ENCODE data around the gene IL17RC. TPM values are rescaled to one million over a fixed set of nuclear protein-coding genes. Genes with fewer than 3 reads are reported as not detected.

The IL17RC gene, protein sequence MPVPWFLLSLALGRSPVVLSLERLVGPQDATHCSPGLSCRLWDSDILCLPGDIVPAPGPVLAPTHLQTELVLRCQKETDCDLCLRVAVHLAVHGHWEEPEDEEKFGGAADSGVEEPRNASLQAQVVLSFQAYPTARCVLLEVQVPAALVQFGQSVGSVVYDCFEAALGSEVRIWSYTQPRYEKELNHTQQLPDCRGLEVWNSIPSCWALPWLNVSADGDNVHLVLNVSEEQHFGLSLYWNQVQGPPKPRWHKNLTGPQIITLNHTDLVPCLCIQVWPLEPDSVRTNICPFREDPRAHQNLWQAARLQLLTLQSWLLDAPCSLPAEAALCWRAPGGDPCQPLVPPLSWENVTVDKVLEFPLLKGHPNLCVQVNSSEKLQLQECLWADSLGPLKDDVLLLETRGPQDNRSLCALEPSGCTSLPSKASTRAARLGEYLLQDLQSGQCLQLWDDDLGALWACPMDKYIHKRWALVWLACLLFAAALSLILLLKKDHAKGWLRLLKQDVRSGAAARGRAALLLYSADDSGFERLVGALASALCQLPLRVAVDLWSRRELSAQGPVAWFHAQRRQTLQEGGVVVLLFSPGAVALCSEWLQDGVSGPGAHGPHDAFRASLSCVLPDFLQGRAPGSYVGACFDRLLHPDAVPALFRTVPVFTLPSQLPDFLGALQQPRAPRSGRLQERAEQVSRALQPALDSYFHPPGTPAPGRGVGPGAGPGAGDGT
- total RNA-seq (10 to 100 TPM; 31.7 to 35.4 TPM), polyA plus RNA-seq (10 to 100 TPM; 20.5 to 39.8 TPM)
- long read RNA-seq, donor 1 = 0 reads
- long read RNA-seq, donor 2, partial matches to known transcripts = 0 of 1 reads
- long read RNA-seq, donor 2, other reads (novel, unspliced or antisense) = 0 of 1 reads
- long read RNA-seq, donor 3, partial matches to known transcripts = 0 of 1 reads
- long read RNA-seq, donor 3, other reads (novel, unspliced or antisense) = 0 of 1 reads
- long read RNA-seq, donor 4 = 0 reads
- long read RNA-seq, donor 5 = 0 reads

DNA sequence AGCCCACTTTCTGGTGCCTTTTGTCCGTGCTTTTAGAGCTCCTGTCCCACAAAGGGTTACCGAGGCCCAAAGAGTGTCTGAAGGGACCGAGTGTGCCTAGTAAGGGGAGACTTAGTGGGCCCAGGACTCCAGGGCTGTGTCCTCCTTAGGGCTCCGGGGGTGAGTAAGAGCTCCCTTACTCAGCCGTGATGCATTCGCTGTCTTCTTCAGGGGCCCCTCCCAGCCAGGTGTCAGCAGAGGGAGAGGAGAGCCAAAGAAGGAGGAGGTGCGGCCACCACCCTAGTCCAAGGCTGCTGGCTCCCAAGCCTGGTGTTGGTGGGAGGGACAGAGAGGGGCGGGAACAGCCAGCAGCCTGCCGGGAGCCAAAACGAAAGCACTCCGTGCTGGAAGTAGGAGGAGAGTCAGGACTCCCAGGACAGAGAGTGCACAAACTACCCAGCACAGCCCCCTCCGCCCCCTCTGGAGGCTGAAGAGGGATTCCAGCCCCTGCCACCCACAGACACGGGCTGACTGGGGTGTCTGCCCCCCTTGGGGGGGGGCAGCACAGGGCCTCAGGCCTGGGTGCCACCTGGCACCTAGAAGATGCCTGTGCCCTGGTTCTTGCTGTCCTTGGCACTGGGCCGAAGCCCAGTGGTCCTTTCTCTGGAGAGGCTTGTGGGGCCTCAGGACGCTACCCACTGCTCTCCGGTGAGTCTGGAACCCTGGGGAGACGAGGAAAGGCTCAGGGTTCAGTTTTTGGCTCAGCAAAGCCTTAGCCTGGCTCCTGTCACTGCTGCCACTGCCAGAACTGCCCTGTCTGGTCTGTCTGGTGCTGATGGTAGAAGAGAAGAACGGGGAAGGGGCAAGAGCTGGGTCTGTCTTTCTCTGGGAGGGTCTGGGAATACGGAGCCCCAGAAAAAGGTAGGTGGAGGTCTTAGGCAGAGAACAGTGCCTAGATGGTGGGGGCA is at the start of gene IL17RC:
Gene IL17RC (plus strand): TSS at position 365 of the 947 bp plus-strand sequence. CDS start 218 bp downstream, at position 583.
- Histone ChIP-seq H3K4me1 (ENCODE audit: control insufficient read depth in 5 of 5, insufficient read depth in 5 of 5, low read length in 5 of 5) (peaks cover 0 to 33% (median 21%) of the 10 kb centered on the region in 5 donors), H3K9me3 (ENCODE audit: control insufficient read depth in 4 of 4, insufficient read depth in 3 of 4, low read length in 3 of 4) (no peaks in the 10 kb centered on the region), H3K36me3 (ENCODE audit: control insufficient read depth in 4 of 4, insufficient read depth in 4 of 4, low read length in 4 of 4) (peaks cover 0 to 6% (median 4%) of the 10 kb centered on the region in 4 donors), H3K4me3 (peak within 1 kb of the TSS; percentile 43), H3K27me3 (ENCODE audit: control insufficient read depth in 3 of 3, insufficient read depth in 3 of 3, low read length in 2 of 3) (no peaks in the 10 kb centered on the region), H3K27ac (ENCODE audit: low read depth in 1 of 2, low read length in 1 of 2) (peak within 1 kb of the TSS; percentile 86 to 89), H3K9ac (ENCODE audit: insufficient read depth in 1 of 2, low read length in 2 of 2) (peak within 1 kb of the TSS; percentile 65 to 85)
- TF ChIP-seq, protein P1, sequence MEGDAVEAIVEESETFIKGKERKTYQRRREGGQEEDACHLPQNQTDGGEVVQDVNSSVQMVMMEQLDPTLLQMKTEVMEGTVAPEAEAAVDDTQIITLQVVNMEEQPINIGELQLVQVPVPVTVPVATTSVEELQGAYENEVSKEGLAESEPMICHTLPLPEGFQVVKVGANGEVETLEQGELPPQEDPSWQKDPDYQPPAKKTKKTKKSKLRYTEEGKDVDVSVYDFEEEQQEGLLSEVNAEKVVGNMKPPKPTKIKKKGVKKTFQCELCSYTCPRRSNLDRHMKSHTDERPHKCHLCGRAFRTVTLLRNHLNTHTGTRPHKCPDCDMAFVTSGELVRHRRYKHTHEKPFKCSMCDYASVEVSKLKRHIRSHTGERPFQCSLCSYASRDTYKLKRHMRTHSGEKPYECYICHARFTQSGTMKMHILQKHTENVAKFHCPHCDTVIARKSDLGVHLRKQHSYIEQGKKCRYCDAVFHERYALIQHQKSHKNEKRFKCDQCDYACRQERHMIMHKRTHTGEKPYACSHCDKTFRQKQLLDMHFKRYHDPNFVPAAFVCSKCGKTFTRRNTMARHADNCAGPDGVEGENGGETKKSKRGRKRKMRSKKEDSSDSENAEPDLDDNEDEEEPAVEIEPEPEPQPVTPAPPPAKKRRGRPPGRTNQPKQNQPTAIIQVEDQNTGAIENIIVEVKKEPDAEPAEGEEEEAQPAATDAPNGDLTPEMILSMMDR (IDR thresholded peaks at IDR 0.05; ENCODE audit: control extremely low read depth, extremely low read depth) = no peak
- DNase-seq (peak; percentile 89 to 95 (median 92)), ATAC-seq (ENCODE audit: insufficient read depth, low FRiP score) (peak; percentile 86)
- WGBS, 2 donors = 12 to 16% methylated on average over 18 to 19 of the region's 19 CpGs

DNA sequence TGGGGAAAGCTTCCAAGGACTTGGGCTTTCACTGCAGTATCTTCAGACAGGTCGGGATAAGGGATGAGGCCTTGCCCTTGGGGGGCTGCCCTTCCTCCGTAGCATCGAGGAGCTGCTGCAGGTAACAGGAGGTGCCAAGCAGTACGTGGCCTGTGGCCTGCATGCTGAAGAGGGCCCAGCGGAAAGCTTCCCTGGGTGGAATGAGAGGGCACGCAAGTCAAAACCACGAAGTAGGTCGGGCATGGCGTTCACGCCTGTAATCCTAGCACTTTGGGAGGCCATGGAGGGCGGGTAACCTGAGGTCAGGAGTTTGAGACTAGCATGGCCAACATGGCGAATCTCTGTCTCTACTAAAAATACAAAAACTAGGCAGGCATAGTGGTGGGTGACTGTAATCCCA is 49.8 kb upstream of the IL17RC start:
- Histone ChIP-seq H3K9me3 (ENCODE audit: control insufficient read depth in 4 of 4, insufficient read depth in 3 of 4, low read length in 3 of 4) (no peaks in the 10 kb centered on the region), H3K4me1 (ENCODE audit: control insufficient read depth in 5 of 5, insufficient read depth in 5 of 5, low read length in 5 of 5) (peaks cover 0 to 28% (median 6%) of the 10 kb centered on the region in 5 donors), H3K27ac (ENCODE audit: low read depth in 1 of 2, low read length in 1 of 2) (no peak overlapping the region), H3K36me3 (ENCODE audit: control insufficient read depth in 4 of 4, insufficient read depth in 4 of 4, low read length in 4 of 4) (no peaks in the 10 kb centered on the region), H3K4me3 (no peak overlapping the region), H3K9ac (ENCODE audit: insufficient read depth in 1 of 2, low read length in 2 of 2) (no peak overlapping the region), H3K27me3 (ENCODE audit: control insufficient read depth in 3 of 3, insufficient read depth in 3 of 3, low read length in 2 of 3) (no peaks in the 10 kb centered on the region)
- DNase-seq (no peak), ATAC-seq (ENCODE audit: insufficient read depth, low FRiP score) (no peak)
- TF ChIP-seq, protein P1 (IDR thresholded peaks at IDR 0.05; ENCODE audit: control extremely low read depth, extremely low read depth) = no peak
- WGBS, 2 donors = 85 to 90% methylated on average over 12 of the region's 12 CpGs

DNA sequence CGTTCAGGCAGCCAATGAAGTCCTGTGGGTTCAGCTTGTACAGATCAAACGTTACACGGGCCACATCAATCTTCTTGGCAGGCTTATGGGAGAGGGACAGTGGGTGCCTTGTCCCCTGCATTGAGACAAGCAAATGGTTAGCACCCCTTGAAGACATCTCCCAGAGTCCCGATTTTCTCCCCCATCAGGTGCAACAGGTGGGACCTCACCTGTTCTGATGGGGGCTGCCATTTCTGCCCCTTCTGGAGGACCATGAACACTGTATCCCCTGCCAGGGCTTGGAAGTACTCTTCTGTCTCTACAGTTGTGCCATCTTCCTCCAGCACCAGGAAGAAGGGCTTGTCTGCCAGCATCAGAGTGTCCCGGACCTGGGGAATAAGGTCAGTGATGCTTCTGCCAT is 46.9 kb upstream of the IL17RC start:
- Histone ChIP-seq H3K27ac (ENCODE audit: low read depth in 1 of 2, low read length in 1 of 2) (no peak overlapping the region), H3K4me3 (no peak overlapping the region), H3K27me3 (ENCODE audit: control insufficient read depth in 3 of 3, insufficient read depth in 3 of 3, low read length in 2 of 3) (no peaks in the 10 kb centered on the region), H3K36me3 (ENCODE audit: control insufficient read depth in 4 of 4, insufficient read depth in 4 of 4, low read length in 4 of 4) (no peaks in the 10 kb centered on the region), H3K9ac (ENCODE audit: insufficient read depth in 1 of 2, low read length in 2 of 2) (no peak overlapping the region), H3K9me3 (ENCODE audit: control insufficient read depth in 4 of 4, insufficient read depth in 3 of 4, low read length in 3 of 4) (no peaks in the 10 kb centered on the region), H3K4me1 (ENCODE audit: control insufficient read depth in 5 of 5, insufficient read depth in 5 of 5, low read length in 5 of 5) (peaks cover 0 to 5% (median 0%) of the 10 kb centered on the region in 5 donors)
- DNase-seq (no peak), ATAC-seq (ENCODE audit: insufficient read depth, low FRiP score) (no peak)
- TF ChIP-seq, protein P1 (IDR thresholded peaks at IDR 0.05; ENCODE audit: control extremely low read depth, extremely low read depth) = no peak
- 76 to 82% methylated on average over 5 of the region's 5 CpGs for WGBS, 2 donors

Measured in lung (tissue), 16 donors.